Nephron (organoid): ENCODE results near the gene KCNQ1.

Experiments
- H3K27ac Mint-ChIP-seq, 3 experiments: 2 replicates each; pipeline ENCODE4 v1.8.0; 2020; ENCODE audit warnings: mixed read lengths in 3 of 3, mild to moderate bottlenecking in 2 of 3, moderate library complexity in 1 of 3
- H3K27me3 Mint-ChIP-seq: 2 replicates; pipeline ENCODE4 v1.8.0; 2021; ENCODE audit warnings: low read depth, mild to moderate bottlenecking, moderate library complexity, mixed read lengths
- H3K36me3 Mint-ChIP-seq: 2 replicates; pipeline ENCODE4 v1.8.0; 2020; ENCODE audit warnings: low read depth, mixed read lengths
- H3K4me1 Mint-ChIP-seq: 2 replicates; pipeline ENCODE4 v1.8.0; 2020; ENCODE audit warnings: mixed read lengths
- H3K4me3 Mint-ChIP-seq, 3 experiments: 2 replicates each; pipeline ENCODE4 v1.8.0; 2020; ENCODE audit warnings: mild to moderate bottlenecking in 3 of 3, mixed read lengths in 3 of 3, moderate library complexity in 2 of 3
- H3K9me3 Mint-ChIP-seq: 2 replicates; pipeline ENCODE4 v1.8.0; 2020; ENCODE audit warnings: mixed read lengths
- CTCF ChIP-seq, 3 experiments: fragments of 200-600 bp; sonication (generic); IDR thresholded peaks; one replicate each; pipeline ENCODE4 v1.5.0; 2021; ENCODE audit warnings: antibody characterized with exemption in 3 of 3; ENCODE audit not compliant: unreplicated experiment in 3 of 3

The KCNQ1 gene

GRCh38 chr11:2570211-2570811 lies 125.5 kb downstream of the KCNQ1 start:
- TF ChIP-seq CTCF (IDR thresholded peaks at IDR 0.05; ENCODE audit: unreplicated experiment in 3 of 3), result no peak
- H3K4me3 Mint-ChIP-seq, result no peak overlapping the region
- no peaks in the 10 kb centered on the region for H3K27me3 Mint-ChIP-seq
- no peaks in the 10 kb centered on the region for H3K36me3 Mint-ChIP-seq
- no peaks in the 10 kb centered on the region for H3K4me1 Mint-ChIP-seq
- no peak overlapping the region for H3K27ac Mint-ChIP-seq
- H3K9me3 Mint-ChIP-seq, result no peaks in the 10 kb centered on the region

- Mint-ChIP-seq H3K27me3 (no peaks in the 10 kb centered on the region), H3K4me1 (peaks cover 4% of the 10 kb centered on the region), H3K4me3 (no peak overlapping the region), H3K9me3 (no peaks in the 10 kb centered on the region), H3K27ac (no peak overlapping the region), H3K36me3 (no peaks in the 10 kb centered on the region)
- TF ChIP-seq CTCF (IDR thresholded peaks at IDR 0.05; ENCODE audit: unreplicated experiment in 3 of 3), result no peak
These were observed 126.2 kb downstream of the KCNQ1 start for GRCh38 chr11:2570841-2571597.

GRCh38 chr11:2571598-2572281 lies 126.9 kb downstream of the KCNQ1 start:
- no peaks in the 10 kb centered on the region for H3K36me3 Mint-ChIP-seq
- peaks cover 8% of the 10 kb centered on the region for H3K4me1 Mint-ChIP-seq
- H3K4me3 Mint-ChIP-seq, result no peak overlapping the region
- no peaks in the 10 kb centered on the region for H3K9me3 Mint-ChIP-seq
- no peak for TF ChIP-seq CTCF (IDR thresholded peaks at IDR 0.05; ENCODE audit: unreplicated experiment in 3 of 3)
- no peaks in the 10 kb centered on the region for H3K27me3 Mint-ChIP-seq
- no peak overlapping the region for H3K27ac Mint-ChIP-seq

- Mint-ChIP-seq H3K36me3 (no peaks in the 10 kb centered on the region), H3K9me3 (no peaks in the 10 kb centered on the region), H3K4me1 (peaks cover 8% of the 10 kb centered on the region), H3K27ac (no peak overlapping the region), H3K4me3 (no peak overlapping the region), H3K27me3 (no peaks in the 10 kb centered on the region)
- TF ChIP-seq CTCF (IDR thresholded peaks at IDR 0.05; ENCODE audit: unreplicated experiment in 3 of 3), result no peak
These were observed 127.9 kb downstream of the KCNQ1 start for GRCh38 chr11:2572491-2573239.

- no peak overlapping the region for H3K4me3 Mint-ChIP-seq
- H3K4me1 Mint-ChIP-seq, result peaks cover 8% of the 10 kb centered on the region
- no peak overlapping the region for H3K27ac Mint-ChIP-seq
- H3K9me3 Mint-ChIP-seq, result no peaks in the 10 kb centered on the region
- no peaks in the 10 kb centered on the region for H3K27me3 Mint-ChIP-seq
- no peak for TF ChIP-seq CTCF (IDR thresholded peaks at IDR 0.05; ENCODE audit: unreplicated experiment in 3 of 3)
- no peaks in the 10 kb centered on the region for H3K36me3 Mint-ChIP-seq
These were observed 128.6 kb downstream of the KCNQ1 start for GRCh38 chr11:2573240-2574042.
